Fibroblast of lung (primary cell): Measurements from ENCODE around the gene GUCA1A.

Experiments
- CTCF ChIP-seq, 2 donors: IDR thresholded peaks in 1 of 2; conservative IDR thresholded peaks in 1 of 2; 1 replicate in 1 of 2; 2 replicates in 1 of 2; pipeline ENCODE4 v1.5.1; 2011 to 2012; ENCODE audit warnings: low read length in 2 of 2, control low read depth in 1 of 2, inconsistent platforms in 1 of 2, low read depth in 1 of 2, mild to moderate bottlenecking in 1 of 2
- EZH2 ChIP-seq: IDR thresholded peaks from 2 replicates; pipeline ENCODE4 v1.5.1; 2012; ENCODE audit warnings: low read length, control low read depth, mild to moderate bottlenecking; ENCODE audit errors: missing control alignments

GRCh38 chr6:42226645-42227143 is 53.5 kb downstream of the GUCA1A start:
- TF ChIP-seq CTCF (conservative IDR thresholded peaks at IDR 0.05 in 1 of 2, IDR thresholded peaks at IDR 0.05 in 1 of 2; ENCODE audit: low read depth in 1 of 2, low read length in 2 of 2) (no peak), EZH2 (no peak)
